ENCODE measurements around the gene PIP5KL1.

Gene PIP5KL1

GRCh38 chr9:127955294-127956015, 24.9 kb upstream of the PIP5KL1 start:
- peak; percentile 9 for TF ChIP-seq CTCF (conservative IDR thresholded peaks at IDR 0.05; ENCODE audit: low read depth, low read length)
- H3K4me3 ChIP-seq (ENCODE audit: low read depth, low read length), result no peak overlapping the region
- no peak for DNase-seq (ENCODE audit: low read depth)

GRCh38 chr9:127954831-127955293, 24.3 kb upstream of the PIP5KL1 start:
- DNase-seq (ENCODE audit: low read depth), result no peak
- TF ChIP-seq CTCF (conservative IDR thresholded peaks at IDR 0.05; ENCODE audit: low read depth, low read length), result no peak
- H3K4me3 ChIP-seq (ENCODE audit: low read depth, low read length), result no peak overlapping the region

- DNase-seq (ENCODE audit: low read depth), result peak; percentile 34
- H3K4me3 ChIP-seq (ENCODE audit: low read depth, low read length), result no peak overlapping the region
- no peak for TF ChIP-seq CTCF (conservative IDR thresholded peaks at IDR 0.05; ENCODE audit: low read depth, low read length)
Observed at GRCh38 chr9:127953768-127954505, 23.4 kb upstream of the PIP5KL1 start.

- DNase-seq (ENCODE audit: low read depth), result no peak
- no peak for TF ChIP-seq CTCF (conservative IDR thresholded peaks at IDR 0.05; ENCODE audit: low read depth, low read length)
- no peak overlapping the region for H3K4me3 ChIP-seq (ENCODE audit: low read depth, low read length)
Observed at GRCh38 chr9:127953154-127953553, 22.6 kb upstream of the PIP5KL1 start.

- no peak overlapping the region for H3K4me3 ChIP-seq (ENCODE audit: low read depth, low read length)
- DNase-seq (ENCODE audit: low read depth), result no peak
- no peak for TF ChIP-seq CTCF (conservative IDR thresholded peaks at IDR 0.05; ENCODE audit: low read depth, low read length)
Observed at GRCh38 chr9:127950513-127951289, 20.1 kb upstream of the PIP5KL1 start.

GRCh38 chr9:127949827-127950512, 19.4 kb upstream of the PIP5KL1 start:
- no peak for TF ChIP-seq CTCF (conservative IDR thresholded peaks at IDR 0.05; ENCODE audit: low read depth, low read length)
- DNase-seq (ENCODE audit: low read depth), result no peak
- no peak overlapping the region for H3K4me3 ChIP-seq (ENCODE audit: low read depth, low read length)

Data from choroid plexus epithelial cell (primary cell).